ENCODE measurements around the gene RNF145.

Gene RNF145

GRCh38 chr5:159218595-159219023 lies 9.3 kb upstream of the RNF145 start:
- no peak for DNase-seq (ENCODE audit: low spot score)

GRCh38 chr5:159217236-159217635 lies 7.9 kb upstream of the RNF145 start:
- DNase-seq (ENCODE audit: low spot score), result no peak

DNA sequence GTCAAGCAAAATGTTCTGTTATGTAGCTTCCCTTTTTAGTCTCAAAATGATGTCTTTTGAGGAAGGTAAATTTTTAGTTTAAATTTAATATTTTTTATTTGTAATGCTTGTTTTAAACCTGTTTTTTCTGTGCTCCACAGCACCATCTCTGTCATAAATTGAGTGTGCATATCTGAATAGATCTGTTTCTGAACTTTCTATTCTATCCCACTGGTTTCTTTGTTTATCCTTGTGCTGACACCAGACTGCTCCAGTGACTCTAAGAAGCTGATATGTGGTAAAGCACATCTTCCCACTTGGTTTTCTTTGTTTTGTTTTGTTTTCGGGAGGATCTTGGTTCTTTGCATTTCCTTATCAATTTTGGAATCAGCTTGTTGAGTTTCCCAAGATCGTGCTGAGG lies 7.1 kb upstream of the RNF145 start:
- no peak for DNase-seq (ENCODE audit: low spot score)

DNA sequence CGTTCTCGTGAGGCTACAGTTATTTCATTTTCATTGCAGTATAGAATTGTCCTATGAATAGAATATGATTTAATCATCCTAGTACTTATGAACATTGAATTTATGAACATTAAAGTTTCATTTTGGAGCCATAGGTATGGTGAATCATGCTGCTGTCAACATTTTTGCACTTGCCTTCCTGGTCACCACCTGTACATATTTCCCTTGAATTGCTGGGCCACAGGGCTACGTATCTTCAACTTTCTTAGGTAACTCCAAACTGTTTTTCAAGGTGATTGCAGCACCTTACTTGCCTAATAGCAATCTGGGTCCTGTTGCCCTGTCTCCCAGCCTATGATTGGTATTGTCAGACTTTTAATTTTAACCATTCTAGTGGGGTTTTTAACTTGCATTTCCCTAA lies 6.5 kb upstream of the RNF145 start:
- no peak for DNase-seq (ENCODE audit: low spot score)

- no peak for DNase-seq (ENCODE audit: low spot score)
These were observed 5.3 kb upstream of the RNF145 start for GRCh38 chr5:159214486-159215271.

- DNase-seq (ENCODE audit: low spot score), result no peak
These were observed 3.5 kb upstream of the RNF145 start for GRCh38 chr5:159212657-159213462.

DNA sequence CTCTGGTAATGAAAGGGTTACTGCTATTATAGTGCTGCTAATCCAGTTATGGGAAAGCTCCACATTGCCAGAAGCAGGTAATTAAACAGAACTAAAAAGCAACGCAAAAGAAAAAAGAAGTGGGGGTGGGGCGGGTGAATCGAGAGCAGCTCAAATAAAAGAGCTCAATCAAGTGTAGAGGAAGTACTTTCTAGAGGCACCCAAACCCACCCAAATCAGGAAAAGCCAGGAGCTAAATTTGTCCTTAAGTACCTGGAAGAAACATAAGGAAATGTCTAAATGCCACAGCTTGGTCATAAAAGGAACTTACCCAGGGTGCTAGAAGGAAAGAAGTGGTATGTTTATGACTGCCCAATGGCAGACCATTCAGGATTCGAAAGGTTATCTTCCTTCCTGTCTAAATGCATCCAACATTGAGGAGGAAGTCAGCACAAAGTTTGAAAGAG lies 2.4 kb upstream of the RNF145 start:
- no peak for DNase-seq (ENCODE audit: low spot score)

GRCh38 chr5:159210846-159211245 lies 1.5 kb upstream of the RNF145 start:
- DNase-seq (ENCODE audit: low spot score), result no peak

DNA sequence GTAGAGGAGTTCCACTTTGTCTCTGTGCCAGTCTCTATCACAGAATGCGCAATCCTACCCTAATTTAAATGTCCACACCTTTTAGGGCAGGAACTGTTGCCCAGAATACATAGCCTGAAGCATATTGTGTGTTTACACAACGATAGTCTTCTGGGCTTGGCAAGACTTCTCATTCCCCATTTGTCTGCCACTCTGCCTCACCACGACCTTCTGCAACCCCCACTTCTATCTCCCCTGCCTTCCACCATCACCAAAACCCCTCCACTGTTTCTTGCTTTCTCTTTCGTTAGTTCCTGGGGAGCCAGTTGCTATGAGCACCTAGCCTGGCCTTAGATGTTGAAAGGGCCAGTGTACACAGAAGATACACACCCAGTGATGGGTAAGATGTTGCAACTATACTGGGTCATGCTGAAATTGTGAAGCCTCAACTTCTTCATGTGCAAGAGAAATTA lies 883 bp upstream of the RNF145 start:
- DNase-seq (ENCODE audit: low spot score), result no peak

- peak; percentile 59 for DNase-seq (ENCODE audit: low spot score)
These were observed 577 bp downstream of the RNF145 start for GRCh38 chr5:159208514-159209437.

DNA sequence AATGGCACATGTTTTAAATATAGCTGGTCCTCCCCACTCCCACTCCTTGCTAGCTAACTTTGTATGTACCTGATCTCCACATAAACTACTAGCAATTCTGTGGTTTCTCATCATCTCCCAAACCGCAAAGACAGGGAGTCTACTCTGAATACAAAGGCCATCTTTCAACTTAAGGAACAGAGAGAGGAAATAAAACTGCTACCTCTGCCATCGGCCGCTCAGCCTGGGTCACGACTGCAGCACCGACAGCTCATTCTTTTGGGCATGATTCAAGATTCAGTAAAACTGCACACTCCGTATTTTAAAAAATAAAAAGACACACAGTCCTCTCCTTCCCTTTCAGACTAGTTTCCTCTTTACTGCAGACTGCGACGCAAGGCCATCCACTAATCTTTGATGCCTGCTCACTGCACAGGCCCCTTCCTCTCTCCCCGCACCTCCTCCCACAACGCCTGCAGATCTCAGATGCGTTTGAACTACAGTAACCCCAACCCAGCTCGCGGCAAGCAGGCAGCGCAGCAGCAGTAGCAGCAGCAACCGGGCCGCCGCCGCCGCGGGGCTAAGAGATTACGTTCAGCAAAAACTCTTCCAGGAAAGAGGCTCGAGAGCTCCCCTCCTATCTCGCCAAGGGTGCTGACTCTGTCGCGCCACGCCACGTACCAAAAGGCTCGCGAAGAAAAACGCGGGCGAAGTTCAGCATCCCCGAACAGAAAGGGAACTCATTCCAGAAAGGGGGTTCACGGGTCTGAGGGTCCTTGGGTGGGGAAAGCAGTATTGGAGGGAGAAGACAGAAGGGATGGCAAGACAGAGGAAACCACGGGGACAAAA lies 1.5 kb downstream of the RNF145 start:
- peak; percentile 76 for DNase-seq (ENCODE audit: low spot score)

- no peak for DNase-seq (ENCODE audit: low spot score)
These were observed 2.1 kb downstream of the RNF145 start for GRCh38 chr5:159207222-159207685.

DNA sequence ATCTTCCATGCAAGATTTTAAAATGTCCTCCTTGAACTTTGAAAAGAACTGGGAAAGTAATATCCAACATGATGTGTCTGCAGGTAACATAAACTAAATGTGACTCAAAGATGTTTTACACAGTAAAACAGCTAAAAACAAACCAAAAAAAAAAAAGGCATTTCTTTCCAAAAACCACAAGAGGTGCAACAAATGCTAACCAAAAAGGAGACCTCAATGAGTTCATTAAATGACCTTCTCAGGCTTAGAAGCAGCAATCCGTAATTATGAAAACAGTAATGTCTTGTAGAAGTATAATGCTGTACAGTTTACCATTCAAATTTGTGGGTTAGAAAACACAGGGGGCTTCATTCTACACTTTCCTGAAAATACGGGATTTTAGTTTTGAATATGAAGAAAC lies 2.5 kb downstream of the RNF145 start:
- DNase-seq (ENCODE audit: low spot score), result no peak

DNA sequence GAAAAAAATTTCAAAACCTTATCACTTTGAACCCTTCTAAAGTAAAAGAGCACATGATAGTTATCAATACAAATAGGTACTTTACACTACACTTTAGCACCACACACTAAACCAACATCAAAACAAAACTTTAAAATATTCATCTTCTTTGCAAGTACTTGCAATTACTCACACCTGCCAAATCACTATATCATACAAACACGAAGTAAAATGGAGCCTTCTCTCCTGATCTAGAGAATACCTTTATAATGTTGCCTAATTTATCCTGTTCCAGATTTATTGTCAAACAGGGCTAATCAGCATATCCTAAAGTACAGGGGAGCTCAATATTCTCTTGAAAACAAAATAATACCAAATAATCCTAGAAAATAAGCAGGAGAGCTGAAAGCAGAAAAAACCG lies 3.0 kb downstream of the RNF145 start:
- no peak for DNase-seq (ENCODE audit: low spot score)

DNA sequence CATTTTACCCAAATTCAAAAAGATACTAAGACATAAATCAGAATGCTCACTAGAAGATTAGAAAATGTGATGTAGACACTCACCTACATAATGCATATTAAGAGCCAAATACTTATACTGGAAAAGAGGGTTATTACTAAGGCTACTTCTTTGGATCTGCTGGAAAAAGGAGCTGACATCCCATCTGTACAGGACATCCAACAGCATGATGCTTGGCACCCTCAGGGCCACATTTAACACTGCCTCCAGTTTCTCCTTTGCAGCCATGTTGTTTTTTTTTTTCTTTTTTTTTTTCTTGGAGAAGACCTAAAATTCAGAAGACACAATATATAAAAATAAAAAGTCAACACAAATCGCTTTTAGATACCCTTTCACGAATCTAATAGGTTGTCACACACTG lies 6.0 kb downstream of the RNF145 start:
- DNase-seq (ENCODE audit: low spot score), result no peak

- no peak for DNase-seq (ENCODE audit: low spot score)
These were observed 7.2 kb downstream of the RNF145 start for GRCh38 chr5:159202151-159202550.

DNA sequence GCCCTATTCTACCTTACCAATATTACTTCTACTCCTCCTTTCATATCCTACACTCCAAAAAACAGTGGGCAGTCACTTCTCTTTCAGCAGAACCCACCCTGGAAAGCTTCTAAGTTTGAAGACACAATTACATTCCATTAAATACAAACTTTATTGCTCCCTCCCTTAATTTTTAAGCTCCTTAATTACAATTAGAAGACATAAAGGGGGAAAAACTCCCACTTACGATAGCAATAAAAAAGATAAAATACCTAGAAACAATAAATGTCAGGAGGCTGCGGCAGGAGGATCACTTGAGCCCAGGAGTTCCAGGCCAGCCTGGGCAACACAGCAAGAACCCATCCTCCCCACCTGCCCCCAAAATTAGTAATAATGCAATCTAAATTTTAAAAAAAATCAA lies 9.6 kb downstream of the RNF145 start:
- no peak for DNase-seq (ENCODE audit: low spot score)

DNA sequence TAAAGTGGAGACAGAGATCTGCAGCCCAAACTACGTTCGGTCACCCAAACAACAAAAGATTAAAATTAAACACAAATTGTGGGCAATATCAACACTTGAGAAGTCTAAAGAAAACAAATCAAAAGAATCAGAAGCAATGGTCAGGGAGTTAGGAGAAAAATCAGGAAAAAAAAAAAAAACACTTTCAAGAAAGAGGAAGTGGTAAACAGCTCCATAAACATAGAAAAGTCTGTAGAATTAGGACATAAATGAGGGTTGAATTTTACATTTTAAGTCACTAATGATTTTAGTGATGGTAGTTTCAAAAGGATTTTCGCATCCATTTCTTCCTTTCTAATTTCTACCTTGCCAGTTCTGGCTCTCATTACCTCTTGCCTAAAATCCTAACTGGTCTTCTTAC lies 10.1 kb downstream of the RNF145 start:
- DNase-seq (ENCODE audit: low spot score), result no peak

GRCh38 chr5:159198063-159199036 lies 11.0 kb downstream of the RNF145 start:
- DNase-seq (ENCODE audit: low spot score), result no peak

GRCh38 chr5:159195775-159196174 lies 13.6 kb downstream of the RNF145 start:
- no peak for DNase-seq (ENCODE audit: low spot score)

Measured in AG20443 (cell line).